GM12875 (cell line): ENCODE measurements around the gene KASH5.

Source experiments
- H3K4me3 ChIP-seq: one replicate; pipeline ENCODE4 v1.5.1; 2011; ENCODE audit warnings: low read depth, low read length, control low read depth
- TF ChIP-seq, protein P1 (sequence below): IDR thresholded peaks from 2 replicates; pipeline ENCODE4 v1.5.1; 2011; ENCODE audit warnings: low read depth, mild to moderate bottlenecking, control low read depth, inconsistent platforms, low read length, moderate library complexity, borderline replicate concordance; ENCODE audit not compliant: insufficient read depth

The KASH5 gene

GRCh38 chr19:49396738-49397505 lies 8.9 kb downstream of the KASH5 start:
- no peak overlapping the region for H3K4me3 ChIP-seq
- TF ChIP-seq, protein P1, sequence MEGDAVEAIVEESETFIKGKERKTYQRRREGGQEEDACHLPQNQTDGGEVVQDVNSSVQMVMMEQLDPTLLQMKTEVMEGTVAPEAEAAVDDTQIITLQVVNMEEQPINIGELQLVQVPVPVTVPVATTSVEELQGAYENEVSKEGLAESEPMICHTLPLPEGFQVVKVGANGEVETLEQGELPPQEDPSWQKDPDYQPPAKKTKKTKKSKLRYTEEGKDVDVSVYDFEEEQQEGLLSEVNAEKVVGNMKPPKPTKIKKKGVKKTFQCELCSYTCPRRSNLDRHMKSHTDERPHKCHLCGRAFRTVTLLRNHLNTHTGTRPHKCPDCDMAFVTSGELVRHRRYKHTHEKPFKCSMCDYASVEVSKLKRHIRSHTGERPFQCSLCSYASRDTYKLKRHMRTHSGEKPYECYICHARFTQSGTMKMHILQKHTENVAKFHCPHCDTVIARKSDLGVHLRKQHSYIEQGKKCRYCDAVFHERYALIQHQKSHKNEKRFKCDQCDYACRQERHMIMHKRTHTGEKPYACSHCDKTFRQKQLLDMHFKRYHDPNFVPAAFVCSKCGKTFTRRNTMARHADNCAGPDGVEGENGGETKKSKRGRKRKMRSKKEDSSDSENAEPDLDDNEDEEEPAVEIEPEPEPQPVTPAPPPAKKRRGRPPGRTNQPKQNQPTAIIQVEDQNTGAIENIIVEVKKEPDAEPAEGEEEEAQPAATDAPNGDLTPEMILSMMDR = no peak

DNA sequence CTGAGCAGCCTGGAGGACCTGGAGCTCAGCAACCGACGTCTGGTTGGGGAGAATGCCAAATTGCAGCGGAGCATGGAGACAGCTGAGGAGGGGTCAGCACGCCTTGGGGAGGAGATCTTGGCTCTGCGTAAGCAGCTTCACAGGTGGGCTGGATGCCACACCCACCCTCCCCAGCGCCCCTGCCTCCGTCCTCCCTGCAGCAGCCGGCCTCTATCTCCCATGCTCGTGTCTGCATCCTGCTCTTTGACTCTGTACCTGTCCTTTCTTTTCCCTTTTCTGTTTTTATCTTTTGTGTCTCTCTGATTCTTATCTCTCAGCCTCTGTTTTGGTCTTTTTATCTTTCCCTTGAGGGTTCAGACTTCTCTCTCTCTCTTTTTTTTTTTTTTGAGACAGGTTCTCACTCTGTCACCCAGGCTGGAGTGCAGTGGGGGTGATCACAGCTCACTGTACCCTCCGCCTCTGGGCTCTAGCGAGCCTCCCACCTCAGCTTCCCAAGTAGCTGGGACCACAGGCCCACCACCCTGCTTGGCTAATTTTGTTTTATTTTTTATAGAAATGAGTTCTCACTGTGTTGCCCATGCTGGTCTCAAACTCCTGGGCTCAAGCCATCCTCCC lies 10.1 kb downstream of the KASH5 start:
- H3K4me3 ChIP-seq = no peak overlapping the region
- TF ChIP-seq, protein P1 = no peak

DNA sequence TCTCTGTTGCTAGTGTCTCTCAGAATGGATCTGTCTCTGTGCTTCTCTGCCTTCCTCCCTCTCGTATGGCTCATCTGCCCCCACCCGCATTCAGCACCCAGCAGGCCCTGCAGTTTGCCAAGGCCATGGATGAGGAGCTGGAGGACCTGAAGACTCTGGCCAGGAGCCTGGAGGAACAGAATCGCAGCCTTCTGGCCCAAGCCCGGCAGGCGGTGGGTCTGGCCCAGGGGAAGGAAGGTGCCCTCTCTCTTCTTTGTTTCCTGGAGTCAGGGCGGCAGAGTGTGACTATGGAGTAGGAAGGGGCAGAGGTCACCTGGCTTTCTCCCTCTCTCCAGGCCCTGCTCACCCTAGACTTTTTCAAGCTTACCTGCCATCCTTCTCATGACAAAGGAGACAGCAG lies 10.9 kb downstream of the KASH5 start:
- H3K4me3 ChIP-seq = no peak overlapping the region

GRCh38 chr19:49400029-49400428 lies 12.0 kb downstream of the KASH5 start:
- H3K4me3 ChIP-seq = no peak overlapping the region
- TF ChIP-seq, protein P1 = no peak

More for the DNA sequence above, 10.9 kb downstream of the KASH5 start:
- TF ChIP-seq, protein P1 = no peak

GRCh38 chr19:49403404-49404187 lies 15.5 kb downstream of the KASH5 start:
- no peak overlapping the region for H3K4me3 ChIP-seq
- TF ChIP-seq, protein P1 = no peak

DNA sequence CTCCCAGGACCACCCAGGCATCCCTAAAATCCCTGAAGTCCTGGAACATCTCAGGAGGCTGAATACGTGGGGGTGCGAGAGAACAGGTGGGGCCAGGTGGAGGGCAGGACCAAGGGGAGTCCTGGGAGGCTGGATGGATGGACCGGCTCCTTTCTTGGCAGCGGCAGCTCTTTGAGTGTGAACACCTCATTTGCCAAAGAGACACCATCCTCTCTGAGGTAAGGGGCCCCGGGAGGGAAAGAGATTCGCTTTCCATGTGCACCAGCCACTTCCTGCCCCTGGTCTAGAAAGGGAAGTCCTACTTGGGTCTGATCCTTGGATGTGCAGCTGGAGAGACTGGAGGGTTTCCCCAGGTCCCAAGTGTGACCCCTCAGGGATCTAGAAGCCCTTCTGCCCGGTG lies 19.0 kb downstream of the KASH5 start:
- H3K4me3 ChIP-seq = no peak overlapping the region
- TF ChIP-seq, protein P1 = no peak
